H9 (cell line): ENCODE data around the gene NUP160. TPM values are rescaled to one million over a fixed set of nuclear protein-coding genes. Genes with fewer than 3 reads are reported as not detected.

Experiments
- DNase-seq: peaks from one replicate; pipeline ENCODE4 v3.0.0-alpha.2; 2017
- H2AFZ ChIP-seq: one replicate; pipeline ENCODE4 v1.6.1; 2013; ENCODE audit warnings: mild to moderate bottlenecking, low read length, control low read depth, moderate library complexity
- H2AK5ac ChIP-seq: 2 replicates; pipeline ENCODE4 v1.6.1; 2013; ENCODE audit warnings: low read length, control low read depth, mixed read lengths; ENCODE audit not compliant: insufficient read length
- H2BK120ac ChIP-seq: one replicate; pipeline ENCODE4 v1.6.1; 2013; ENCODE audit warnings: low read depth, mild to moderate bottlenecking, low read length, control low read depth, inconsistent platforms; ENCODE audit not compliant: poor library complexity, severe bottlenecking
- H2BK12ac ChIP-seq: 2 replicates; pipeline ENCODE4 v1.6.1; 2013; ENCODE audit warnings: low read length, control low read depth, mixed read lengths, low read depth; ENCODE audit not compliant: insufficient read length
- H2BK15ac ChIP-seq: 2 replicates; pipeline ENCODE4 v1.6.1; 2013; ENCODE audit warnings: low read depth, low read length, control low read depth
- H2BK20ac ChIP-seq: one replicate; pipeline ENCODE4 v1.6.1; 2013; ENCODE audit warnings: low read depth, mild to moderate bottlenecking, low read length, control low read depth, inconsistent platforms; ENCODE audit not compliant: poor library complexity, severe bottlenecking
- H2BK5ac ChIP-seq: 2 replicates; pipeline ENCODE4 v1.6.1; 2013; ENCODE audit warnings: low read length, control low read depth, mixed read lengths; ENCODE audit not compliant: insufficient read length
- H3K14ac ChIP-seq: 2 replicates; pipeline ENCODE4 v1.6.1; 2013; ENCODE audit warnings: low read length, control low read depth; ENCODE audit not compliant: insufficient read depth
- H3K18ac ChIP-seq: 2 replicates; pipeline ENCODE4 v1.6.1; 2013; ENCODE audit warnings: low read depth, mild to moderate bottlenecking, mixed read lengths, low read length, control low read depth; ENCODE audit not compliant: insufficient read length
- H3K23ac ChIP-seq: 2 replicates; pipeline ENCODE4 v1.6.1; 2013; ENCODE audit warnings: low read length, control low read depth, mixed read lengths, low read depth; ENCODE audit not compliant: insufficient read length
- H3K23me2 ChIP-seq: 2 replicates; pipeline ENCODE4 v1.6.1; 2013; ENCODE audit warnings: low read depth, mild to moderate bottlenecking, mixed read lengths, low read length, control low read depth; ENCODE audit not compliant: insufficient read length, poor library complexity, severe bottlenecking
- H3K27ac ChIP-seq: 2 replicates; pipeline ENCODE4 v1.5.1; 2013; ENCODE audit warnings: low read length, control low read depth, mixed read lengths, low read depth; ENCODE audit not compliant: insufficient read length
- H3K27me3 ChIP-seq: 2 replicates; pipeline ENCODE4 v1.6.1; 2013; ENCODE audit warnings: low read length, control low read depth, inconsistent platforms; ENCODE audit not compliant: insufficient read depth
- H3K4ac ChIP-seq: 2 replicates; pipeline ENCODE4 v1.6.1; 2013; ENCODE audit warnings: low read depth, mild to moderate bottlenecking, control low read depth, inconsistent platforms, low read length, moderate library complexity
- H3K4me1 ChIP-seq: 2 replicates; pipeline ENCODE4 v1.6.1; 2013; ENCODE audit warnings: low read length, control low read depth, inconsistent platforms; ENCODE audit not compliant: insufficient read depth
- H3K4me2 ChIP-seq: 2 replicates; pipeline ENCODE4 v1.6.1; 2013; ENCODE audit warnings: low read length, control low read depth, mixed read lengths; ENCODE audit not compliant: insufficient read length, insufficient read depth
- H3K56ac ChIP-seq: 2 replicates; pipeline ENCODE4 v1.6.1; 2013; ENCODE audit warnings: low read depth, mild to moderate bottlenecking, mixed read lengths, low read length, control low read depth; ENCODE audit not compliant: insufficient read length
- H3K79me1 ChIP-seq: 2 replicates; pipeline ENCODE4 v1.6.1; 2013; ENCODE audit warnings: low read depth, mild to moderate bottlenecking, moderate library complexity, low read length, control low read depth, inconsistent platforms; ENCODE audit not compliant: insufficient read depth, poor library complexity, severe bottlenecking
- H3K79me2 ChIP-seq: 2 replicates; pipeline ENCODE4 v1.6.1; 2013; ENCODE audit warnings: low read length, control low read depth, inconsistent platforms; ENCODE audit not compliant: insufficient read depth
- H3K9ac ChIP-seq: 2 replicates; pipeline ENCODE4 v1.6.1; 2013; ENCODE audit warnings: low read length, control low read depth, mixed read lengths; ENCODE audit not compliant: insufficient read length; ENCODE audit errors: extremely low read depth
- H3K9me3 ChIP-seq: one replicate; pipeline ENCODE4 v1.6.1; 2013; ENCODE audit warnings: low read depth, low read length, inconsistent platforms; ENCODE audit not compliant: control insufficient read depth
- H3T11ph ChIP-seq: one replicate; pipeline ENCODE4 v1.6.1; 2013; ENCODE audit warnings: mild to moderate bottlenecking, low read length, control low read depth, inconsistent platforms
- H4K20me1 ChIP-seq: one replicate; pipeline ENCODE4 v1.6.1; 2013; ENCODE audit not compliant: control insufficient read depth, insufficient read length, insufficient read depth
- H4K5ac ChIP-seq: 2 replicates; pipeline ENCODE4 v1.6.1; 2013; ENCODE audit warnings: low read depth, mild to moderate bottlenecking, mixed read lengths, low read length, control low read depth; ENCODE audit not compliant: insufficient read length
- H4K8ac ChIP-seq: replicated peaks from 2 replicates; pipeline ENCODE4 v1.6.1; 2013; ENCODE audit warnings: low read length, control low read depth, mixed read lengths, low read depth; ENCODE audit not compliant: insufficient read length
- H4K91ac ChIP-seq: 2 replicates; pipeline ENCODE4 v1.6.1; 2013; ENCODE audit warnings: low read depth, mild to moderate bottlenecking, moderate library complexity, mixed read lengths, low read length, control low read depth; ENCODE audit not compliant: insufficient read length
- H3K27ac Mint-ChIP-seq, 3 experiments: 2 replicates in 2 of 3; 3 replicates in 1 of 3; pipeline ENCODE4 v1.8.0; 2020 to 2021; ENCODE audit warnings: mixed read lengths in 3 of 3, mild to moderate bottlenecking in 1 of 3, moderate library complexity in 1 of 3
- H3K27me3 Mint-ChIP-seq: 2 replicates; pipeline ENCODE4 v1.8.0; 2021; ENCODE audit warnings: low read depth, mild to moderate bottlenecking, moderate library complexity, mixed read lengths
- H3K36me3 Mint-ChIP-seq, 3 experiments: 2 replicates in 2 of 3; 3 replicates in 1 of 3; pipeline ENCODE4 v1.8.0; 2020 to 2021; ENCODE audit warnings: low read depth in 3 of 3, mixed read lengths in 3 of 3; ENCODE audit not compliant: insufficient read depth in 1 of 3
- H3K4me1 Mint-ChIP-seq, 2 experiments: 2 replicates each; pipeline ENCODE4 v1.8.0; 2020; ENCODE audit warnings: mixed read lengths in 2 of 2
- H3K4me3 Mint-ChIP-seq, 2 experiments: 2 replicates in 1 of 2; 3 replicates in 1 of 2; pipeline ENCODE4 v1.8.0; 2020 to 2021; ENCODE audit warnings: mild to moderate bottlenecking in 2 of 2, mixed read lengths in 2 of 2, moderate library complexity in 1 of 2
- H3K9me3 Mint-ChIP-seq, 2 experiments: 2 replicates in 1 of 2; 3 replicates in 1 of 2; pipeline ENCODE4 v1.8.0; 2020; ENCODE audit warnings: mild to moderate bottlenecking in 2 of 2, mixed read lengths in 2 of 2, moderate library complexity in 1 of 2
- CTCF ChIP-seq: fragments of 200-600 bp; sonication (generic); conservative IDR thresholded peaks from 3 replicates; pipeline ENCODE4 v1.8.0; 2021; ENCODE audit warnings: antibody characterized with exemption, mild to moderate bottlenecking
- WGBS: extraction: QIAGEN DNeasy Blood & Tissue Kit; methylation state at CpG from one replicate; pipeline ENCODE4 v1.1.7; 2013; ENCODE audit warnings: missing lambda C conversion rate, low lambda C conversion rate, mixed read lengths; ENCODE audit not compliant: insufficient read length; ENCODE audit errors: extremely low coverage; 5-methylcytosine and 5-hydroxymethylcytosine counted together
- total RNA-seq: library from RNA; stranded (reverse); gene quantifications from 2 replicates; pipeline ENCODE4 v1.2.1, GENCODE V29; 2021

NUP160 gene
- total RNA-seq, 1 experiment from 2014 or later, result 86.1 TPM

GRCh38 chr11:47863189-47863897, 15.2 kb upstream of the NUP160 start:
- no peaks in the 10 kb centered on the region for H3K27me3 Mint-ChIP-seq
- Histone ChIP-seq H3K14ac (no peak overlapping the region), H2BK120ac (no peak overlapping the region), H3K27ac (no peak overlapping the region), H3K4me2 (no peak overlapping the region), H3K27me3 (no peaks in the 10 kb centered on the region), H3T11ph (no peak overlapping the region), H3K79me2 (no peaks in the 10 kb centered on the region), H2BK15ac (no peak overlapping the region), H2BK20ac (no peak overlapping the region), H3K23ac (no peak overlapping the region), H2AK5ac (no peak overlapping the region), H4K91ac (no peak overlapping the region), H3K23me2 (no peaks in the 10 kb centered on the region), H3K18ac (no peak overlapping the region), H3K4me1 (no peaks in the 10 kb centered on the region), H2AFZ (no peak overlapping the region), H2BK12ac (no peak overlapping the region), H3K79me1 (no peaks in the 10 kb centered on the region), H3K9ac (no peak overlapping the region), H4K8ac (no peak overlapping the region), H3K56ac (no peak overlapping the region), H4K20me1 (no peaks in the 10 kb centered on the region), H4K5ac (no peak overlapping the region), H2BK5ac (no peak overlapping the region), H3K4ac (no peak overlapping the region), H3K9me3 (no peaks in the 10 kb centered on the region)
- no peak overlapping the region for H3K27ac Mint-ChIP-seq
- no peak overlapping the region for H3K4me3 Mint-ChIP-seq
- H3K4me1 Mint-ChIP-seq, result no peaks in the 10 kb centered on the region
- no CpG with 5 or more reads among the region's 4 CpGs for WGBS
- H3K36me3 Mint-ChIP-seq, result no peaks in the 10 kb centered on the region
- no peak for DNase-seq
- no peaks in the 10 kb centered on the region for H3K9me3 Mint-ChIP-seq
- TF ChIP-seq CTCF, result no peak
